ENCODE measurements around the gene ZFYVE21. TPM values are rescaled to one million over a fixed set of nuclear protein-coding genes. Genes with fewer than 3 reads are reported as not detected.

ZFYVE21 gene
- 60.4 and 61.0 TPM in 2 replicates for total RNA-seq

GRCh38 chr14:103715052-103716000, at the start of gene ZFYVE21, which contains the start of gene XRCC3:
ZFYVE21 (plus strand) TSS chr14:103715810; CDS start chr14:103715842, 32 bp downstream.
XRCC3 (minus strand) TSS chr14:103715451; CDS start chr14:103711087, 4,364 bp downstream.

Other genes with a start within 250 kb of the ZFYVE21 start
- 12.3 and 14.2 TPM in 2 replicates for gene CKB, start 193.0 kb upstream of the ZFYVE21 start, total RNA-seq
- 5.3 and 10.2 TPM in 2 replicates for gene TRMT61A, start 186.6 kb upstream of the ZFYVE21 start, total RNA-seq
- 27.2 and 30.8 TPM in 2 replicates for gene BAG5, start 153.2 kb upstream of the ZFYVE21 start, total RNA-seq
- 18.2 and 19.9 TPM in 2 replicates for gene COA8, start 152.8 kb upstream of the ZFYVE21 start, total RNA-seq
- gene KLC1, start 86.6 kb upstream of the ZFYVE21 start, total RNA-seq = 337 and 382 TPM in 2 replicates
- gene XRCC3, start 359 bp upstream of the ZFYVE21 start, total RNA-seq = 6.0 and 12.4 TPM in 2 replicates
- 1.8 and 3.6 TPM in 2 replicates for gene PPP1R13B, start 131.8 kb downstream of the ZFYVE21 start, total RNA-seq
- 0.26 and 1.6 TPM in 2 replicates for gene TDRD9, start 212.6 kb downstream of the ZFYVE21 start, total RNA-seq
- gene RD3L, start 226.7 kb downstream of the ZFYVE21 start, total RNA-seq = not detected in 2 replicates